Brain microvascular endothelial cell (primary cell): ENCODE results near the gene AHDC1.

ENCODE experiments used
- DNase-seq: peaks from one replicate; pipeline ENCODE4 v3.0.0-alpha.2; 2020
- H3K27ac ChIP-seq: fragments of 250-450 bp; sonication (Bioruptor Pico); 2 replicates; pipeline ENCODE4 v1.5.1; 2020; ENCODE audit warnings: mild to moderate bottlenecking, moderate library complexity
- H3K27me3 ChIP-seq: fragments of 250-450 bp; sonication (Bioruptor Pico); replicated peaks from 2 replicates; pipeline ENCODE4 v1.5.1; 2020; ENCODE audit warnings: mild to moderate bottlenecking
- H3K36me3 ChIP-seq: fragments of 250-450 bp; sonication (Bioruptor Pico); replicated peaks from 2 replicates; pipeline ENCODE4 v1.5.1; 2020; ENCODE audit warnings: mild to moderate bottlenecking
- H3K4me3 ChIP-seq: 2 replicates; pipeline ENCODE4 v1.5.1; 2011; ENCODE audit warnings: low read depth, mild to moderate bottlenecking, control low read depth, low read length, moderate library complexity
- CTCF ChIP-seq: IDR thresholded peaks from 2 replicates; pipeline ENCODE4 v1.5.1; 2011; ENCODE audit warnings: low read depth, mild to moderate bottlenecking, moderate library complexity, low read length, control low read depth, inconsistent platforms; ENCODE audit errors: missing control alignments
- in situ Hi-C: cut with HindIII; loops from 2 replicates; pipeline ENCODE4 v1.10.0; 2017; ENCODE audit warnings: low sequenced_read_pairs, low pct_ligation_motif_present

The AHDC1 gene

GRCh38 chr1:27585684-27586083 lies 18.3 kb downstream of the AHDC1 start:
- TF ChIP-seq CTCF, result no peak
- no peak overlapping the region for H3K4me3 ChIP-seq
- H3K27ac ChIP-seq, result no peak overlapping the region
- no peaks in the 10 kb centered on the region for H3K27me3 ChIP-seq
- in situ Hi-C loops, result no loop called here
- DNase-seq, result no peak
- H3K36me3 ChIP-seq, result peaks cover 3% of the 10 kb centered on the region

GRCh38 chr1:27584453-27584852 lies 19.5 kb downstream of the AHDC1 start:
- Histone ChIP-seq H3K4me3 (no peak overlapping the region), H3K36me3 (peaks cover 3% of the 10 kb centered on the region), H3K27me3 (no peaks in the 10 kb centered on the region), H3K27ac (no peak overlapping the region)
- TF ChIP-seq CTCF, result no peak
- in situ Hi-C loops, result no loop called here
- no peak for DNase-seq

- peaks cover under 1% of the 10 kb centered on the region for H3K36me3 ChIP-seq
- in situ Hi-C loops, result no loop called here
- H3K4me3 ChIP-seq, result no peak overlapping the region
- TF ChIP-seq CTCF, result no peak
- no peak overlapping the region for H3K27ac ChIP-seq
- DNase-seq, result no peak
- H3K27me3 ChIP-seq, result no peaks in the 10 kb centered on the region
These were observed 20.5 kb downstream of the AHDC1 start for GRCh38 chr1:27583479-27583878.

GRCh38 chr1:27581823-27582243 lies 22.1 kb downstream of the AHDC1 start:
- no peaks in the 10 kb centered on the region for H3K36me3 ChIP-seq
- no peak overlapping the region for H3K4me3 ChIP-seq
- H3K27me3 ChIP-seq, result no peaks in the 10 kb centered on the region
- no peak for DNase-seq
- no peak for TF ChIP-seq CTCF
- no peak overlapping the region for H3K27ac ChIP-seq
- in situ Hi-C loops, result no loop called here

GRCh38 chr1:27577504-27578188 lies 26.3 kb downstream of the AHDC1 start:
- no peak overlapping the region for H3K27ac ChIP-seq

More at GRCh38 chr1:27577504-27578188, 26.3 kb downstream of the AHDC1 start:
- Histone ChIP-seq H3K4me3 (no peak overlapping the region), H3K27me3 (no peaks in the 10 kb centered on the region), H3K36me3 (no peaks in the 10 kb centered on the region)
- DNase-seq, result no peak
- no peak for TF ChIP-seq CTCF
- in situ Hi-C loops, result no loop called here
